ENCODE data around the gene THSD4.
"Not testable (repeated sequence)": the region's sequence is repeated elsewhere in the genome, so short reads cannot be mapped to it uniquely, and the experiment has no call there.

THSD4 gene

GRCh38 chr15:71230303-71230702, 115.0 kb downstream of the THSD4 start:
- DNase-seq = no peak

- DNase-seq = no peak
Observed at GRCh38 chr15:71231758-71232157, 116.5 kb downstream of the THSD4 start.

GRCh38 chr15:71232411-71232810, 117.1 kb downstream of the THSD4 start:
- no peak for DNase-seq

GRCh38 chr15:71237456-71238188, 122.4 kb downstream of the THSD4 start:
- DNase-seq = no peak

- no peak for DNase-seq
Observed at GRCh38 chr15:71238926-71239325, 123.7 kb downstream of the THSD4 start.

- DNase-seq = no peak
Observed at GRCh38 chr15:71239592-71240364, 124.5 kb downstream of the THSD4 start.

- DNase-seq = no peak
Observed at GRCh38 chr15:71242292-71242691, 127.0 kb downstream of the THSD4 start.

- DNase-seq = no peak
Observed at GRCh38 chr15:71244250-71244649, 129.0 kb downstream of the THSD4 start.

- DNase-seq = no peak
Observed at GRCh38 chr15:71245588-71245987, 130.3 kb downstream of the THSD4 start.

- no peak for DNase-seq
Observed at GRCh38 chr15:71248386-71248785, 133.1 kb downstream of the THSD4 start.

GRCh38 chr15:71249986-71250385, 134.7 kb downstream of the THSD4 start:
- no peak for DNase-seq

- DNase-seq = no peak
Observed at GRCh38 chr15:71250936-71251583, 135.8 kb downstream of the THSD4 start.

- DNase-seq = no peak
Observed at GRCh38 chr15:71251584-71252043, 136.3 kb downstream of the THSD4 start.

- no peak for DNase-seq
Observed at GRCh38 chr15:71252044-71252739, 136.9 kb downstream of the THSD4 start.

- DNase-seq = no peak
Observed at GRCh38 chr15:71252740-71253047, 137.4 kb downstream of the THSD4 start.

- no peak for DNase-seq
Observed at GRCh38 chr15:71254491-71254890, 139.2 kb downstream of the THSD4 start.

- DNase-seq = no peak
Observed at GRCh38 chr15:71256934-71257664, 141.8 kb downstream of the THSD4 start.

- no peak for DNase-seq
Observed at GRCh38 chr15:71259866-71260265, 144.6 kb downstream of the THSD4 start.

GRCh38 chr15:71261418-71261817, 146.1 kb downstream of the THSD4 start:
- no peak for DNase-seq

GRCh38 chr15:71261909-71262308, 146.6 kb downstream of the THSD4 start:
- DNase-seq = no peak

GRCh38 chr15:71262599-71262998, 147.3 kb downstream of the THSD4 start:
- no peak for DNase-seq

GRCh38 chr15:71265606-71266005, 150.3 kb downstream of the THSD4 start:
- DNase-seq = not testable (repeated sequence)

GRCh38 chr15:71271327-71271726, 156.1 kb downstream of the THSD4 start:
- no peak for DNase-seq
